Lower lobe of right lung (tissue), 2 donors: Measurements from ENCODE around the gene TTLL10. TPM values are rescaled to one million over a fixed set of nuclear protein-coding genes. Genes with fewer than 3 reads are reported as not detected.
A peak's percentile ranks its signal among the peaks of the same experiment; 100 is the strongest.

Experiments used
- ATAC-seq, 2 donors: fragments of 200-7000 bp; cut with Tn5 transposase; one replicate each; pipeline ENCODE4 v1.9.1; 2020 to 2022; ENCODE audit warnings: mild to moderate bottlenecking in 2 of 2, moderate library complexity in 2 of 2
- DNase-seq: peaks from one replicate; pipeline ENCODE4 v3.0.0-alpha.2; 2020
- H3K27ac ChIP-seq: fragments of 200-600 bp; one replicate; pipeline ENCODE4 v1.8.0; 2022
- H3K27me3 ChIP-seq: fragments of 200-600 bp; one replicate; pipeline ENCODE4 v1.8.0; 2022; ENCODE audit warnings: low read depth
- H3K36me3 ChIP-seq: fragments of 200-600 bp; one replicate; pipeline ENCODE4 v1.8.0; 2022; ENCODE audit warnings: mild to moderate bottlenecking
- H3K4me1 ChIP-seq: fragments of 200-600 bp; one replicate; pipeline ENCODE4 v1.8.0; 2022
- H3K4me3 ChIP-seq: fragments of 200-600 bp; one replicate; pipeline ENCODE4 v1.8.0; 2022; ENCODE audit warnings: mild to moderate bottlenecking
- H3K9me3 ChIP-seq: fragments of 200-600 bp; one replicate; pipeline ENCODE4 v1.8.0; 2022
- intact Hi-C: fragments of 100-400 bp; cut with DNase I; formaldehyde crosslinking; loops from one replicate; pipeline ENCODE4 v1.11.0; 2022
- total RNA-seq: library from RNA; stranded (reverse); fragmentation: NEBNext Ultra II Directional; extraction: Animal tissue kit (Norgen Biotek cat#: 25700); gene quantifications from one replicate; pipeline ENCODE4 v1.2.1, GENCODE V29; 2021
- TF ChIP-seq, protein P1 (sequence below): fragments of 200-600 bp; IDR thresholded peaks from one replicate; pipeline ENCODE4 v1.8.0; 2022; ENCODE audit warnings: antibody characterized with exemption, mild to moderate bottlenecking
- donor health status: DM: no; HTN: yes; CAD: no; lungs with severe emphysema.

TTLL10 gene
- total RNA-seq, 1 donor from 2014 or later: 6.6 TPM

DNA sequence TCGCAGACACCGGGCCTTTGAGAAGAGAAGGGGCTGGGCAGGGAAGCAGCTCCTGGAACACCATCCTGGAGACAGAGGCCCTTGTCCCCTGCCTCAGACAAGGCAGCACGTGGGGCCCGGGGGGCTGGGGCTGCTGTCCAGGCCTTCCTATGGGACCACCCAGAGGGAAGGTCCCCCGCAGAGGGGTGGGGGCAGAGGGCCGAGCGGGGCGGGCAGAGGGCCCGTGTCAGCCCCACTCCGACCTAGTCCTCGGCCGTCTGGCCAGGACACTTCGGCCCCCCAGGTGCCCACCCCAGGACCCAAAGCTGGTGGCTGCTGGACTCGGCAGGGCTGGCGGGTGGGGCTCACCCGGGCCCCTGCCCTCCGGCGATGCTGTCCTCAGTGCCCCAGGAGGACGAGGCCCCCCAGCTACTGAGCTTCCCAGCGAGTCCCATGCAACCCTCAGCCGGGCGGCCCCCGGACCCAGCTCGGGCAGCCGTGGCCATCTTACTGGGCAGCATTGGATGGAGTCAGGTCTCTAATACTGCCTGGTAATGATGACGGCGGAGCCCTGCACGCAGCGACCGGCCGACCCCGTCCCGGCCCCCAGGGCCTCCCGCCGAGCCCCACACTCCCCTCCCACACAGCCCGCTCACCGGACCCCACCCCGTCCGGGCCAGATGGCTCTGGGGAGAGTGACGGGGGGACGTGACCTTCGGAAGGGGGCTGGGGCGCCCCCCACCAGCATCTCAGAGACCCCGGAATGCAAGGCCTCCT, 6.9 kb upstream of the TTLL10 start:
- ATAC-seq (no peak), DNase-seq (no peak)
- H3K36me3 ChIP-seq: no peaks in the 10 kb centered on the region
- peaks cover 42% of the 10 kb centered on the region for H3K27me3 ChIP-seq
- H3K9me3 ChIP-seq: no peaks in the 10 kb centered on the region
- TF ChIP-seq, protein P1, sequence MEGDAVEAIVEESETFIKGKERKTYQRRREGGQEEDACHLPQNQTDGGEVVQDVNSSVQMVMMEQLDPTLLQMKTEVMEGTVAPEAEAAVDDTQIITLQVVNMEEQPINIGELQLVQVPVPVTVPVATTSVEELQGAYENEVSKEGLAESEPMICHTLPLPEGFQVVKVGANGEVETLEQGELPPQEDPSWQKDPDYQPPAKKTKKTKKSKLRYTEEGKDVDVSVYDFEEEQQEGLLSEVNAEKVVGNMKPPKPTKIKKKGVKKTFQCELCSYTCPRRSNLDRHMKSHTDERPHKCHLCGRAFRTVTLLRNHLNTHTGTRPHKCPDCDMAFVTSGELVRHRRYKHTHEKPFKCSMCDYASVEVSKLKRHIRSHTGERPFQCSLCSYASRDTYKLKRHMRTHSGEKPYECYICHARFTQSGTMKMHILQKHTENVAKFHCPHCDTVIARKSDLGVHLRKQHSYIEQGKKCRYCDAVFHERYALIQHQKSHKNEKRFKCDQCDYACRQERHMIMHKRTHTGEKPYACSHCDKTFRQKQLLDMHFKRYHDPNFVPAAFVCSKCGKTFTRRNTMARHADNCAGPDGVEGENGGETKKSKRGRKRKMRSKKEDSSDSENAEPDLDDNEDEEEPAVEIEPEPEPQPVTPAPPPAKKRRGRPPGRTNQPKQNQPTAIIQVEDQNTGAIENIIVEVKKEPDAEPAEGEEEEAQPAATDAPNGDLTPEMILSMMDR: no peak
- H3K4me1 ChIP-seq: peaks cover 8% of the 10 kb centered on the region
- H3K4me3 ChIP-seq: no peak overlapping the region
- intact Hi-C loops: no loop called here
- H3K27ac ChIP-seq: no peak overlapping the region

DNA sequence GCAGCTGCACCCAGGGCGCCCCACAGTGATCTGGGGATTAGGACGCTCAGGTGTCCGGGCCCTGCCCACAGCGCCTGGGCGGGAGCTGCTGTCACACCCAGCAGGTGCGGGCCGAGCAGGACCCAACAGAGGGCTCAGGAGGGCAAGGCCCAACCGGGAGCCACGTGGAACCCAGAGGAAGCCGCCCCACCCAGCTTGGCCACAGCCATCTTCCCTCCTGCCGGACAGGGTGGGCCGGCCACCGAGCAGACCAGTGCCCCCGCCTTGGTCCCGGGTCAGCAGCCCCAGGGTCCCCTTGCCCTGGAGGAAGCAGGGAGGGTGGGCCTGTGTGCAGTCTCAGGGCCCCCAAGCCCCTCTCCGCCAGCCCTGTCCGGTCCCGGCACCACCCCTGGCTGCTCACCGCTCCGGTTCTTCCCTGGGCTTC, 6.3 kb upstream of the TTLL10 start:
- no peak for DNase-seq

DNA sequence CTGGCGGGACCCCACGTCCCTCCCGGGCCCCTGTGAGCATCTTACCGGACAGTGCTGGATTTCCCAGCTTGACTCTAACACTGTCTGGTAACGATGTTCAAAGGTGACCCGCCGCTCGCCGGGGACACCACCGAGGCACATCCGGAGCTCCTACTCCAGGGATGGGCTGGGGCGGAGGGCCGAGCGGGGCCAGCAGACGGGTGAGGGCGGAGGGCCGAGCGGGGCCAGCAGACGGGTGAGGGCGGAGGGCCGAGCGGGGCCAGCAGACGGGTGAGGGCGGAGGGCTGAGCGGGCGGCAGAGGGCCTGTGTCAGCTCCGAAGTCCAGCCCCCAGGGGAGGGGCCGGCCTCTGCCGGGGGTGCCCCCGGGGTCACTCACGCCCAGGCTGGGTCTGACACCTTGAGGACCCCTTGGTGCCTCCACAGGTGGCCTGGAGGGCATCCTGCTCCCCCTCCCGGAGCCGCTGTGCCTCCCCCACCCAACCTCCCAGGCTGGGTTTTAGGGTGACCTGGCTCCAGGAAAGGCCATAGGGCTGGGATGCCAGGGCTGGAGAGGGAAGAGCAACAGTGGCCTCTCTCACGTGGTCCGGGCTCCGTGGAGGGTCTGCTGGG, 5.7 kb upstream of the TTLL10 start:
- no peaks in the 10 kb centered on the region for H3K36me3 ChIP-seq
- peaks cover 50% of the 10 kb centered on the region for H3K27me3 ChIP-seq
- H3K9me3 ChIP-seq: no peaks in the 10 kb centered on the region
- no peak for ATAC-seq
- peak overlapping the region; percentile 11 for H3K4me3 ChIP-seq
- DNase-seq: peak; percentile 34
- H3K4me1 ChIP-seq: peaks cover 8% of the 10 kb centered on the region
- intact Hi-C loops: no loop called here
- TF ChIP-seq, protein P1: no peak
- H3K27ac ChIP-seq: no peak overlapping the region

More for the DNA sequence above, 6.3 kb upstream of the TTLL10 start:
- peaks cover 8% of the 10 kb centered on the region for H3K4me1 ChIP-seq
- intact Hi-C loops: no loop called here
- peaks cover 47% of the 10 kb centered on the region for H3K27me3 ChIP-seq
- H3K4me3 ChIP-seq: peak overlapping the region; percentile 11
- ATAC-seq: no peak
- no peaks in the 10 kb centered on the region for H3K36me3 ChIP-seq
- TF ChIP-seq, protein P1: no peak
- no peaks in the 10 kb centered on the region for H3K9me3 ChIP-seq
- H3K27ac ChIP-seq: no peak overlapping the region

DNA sequence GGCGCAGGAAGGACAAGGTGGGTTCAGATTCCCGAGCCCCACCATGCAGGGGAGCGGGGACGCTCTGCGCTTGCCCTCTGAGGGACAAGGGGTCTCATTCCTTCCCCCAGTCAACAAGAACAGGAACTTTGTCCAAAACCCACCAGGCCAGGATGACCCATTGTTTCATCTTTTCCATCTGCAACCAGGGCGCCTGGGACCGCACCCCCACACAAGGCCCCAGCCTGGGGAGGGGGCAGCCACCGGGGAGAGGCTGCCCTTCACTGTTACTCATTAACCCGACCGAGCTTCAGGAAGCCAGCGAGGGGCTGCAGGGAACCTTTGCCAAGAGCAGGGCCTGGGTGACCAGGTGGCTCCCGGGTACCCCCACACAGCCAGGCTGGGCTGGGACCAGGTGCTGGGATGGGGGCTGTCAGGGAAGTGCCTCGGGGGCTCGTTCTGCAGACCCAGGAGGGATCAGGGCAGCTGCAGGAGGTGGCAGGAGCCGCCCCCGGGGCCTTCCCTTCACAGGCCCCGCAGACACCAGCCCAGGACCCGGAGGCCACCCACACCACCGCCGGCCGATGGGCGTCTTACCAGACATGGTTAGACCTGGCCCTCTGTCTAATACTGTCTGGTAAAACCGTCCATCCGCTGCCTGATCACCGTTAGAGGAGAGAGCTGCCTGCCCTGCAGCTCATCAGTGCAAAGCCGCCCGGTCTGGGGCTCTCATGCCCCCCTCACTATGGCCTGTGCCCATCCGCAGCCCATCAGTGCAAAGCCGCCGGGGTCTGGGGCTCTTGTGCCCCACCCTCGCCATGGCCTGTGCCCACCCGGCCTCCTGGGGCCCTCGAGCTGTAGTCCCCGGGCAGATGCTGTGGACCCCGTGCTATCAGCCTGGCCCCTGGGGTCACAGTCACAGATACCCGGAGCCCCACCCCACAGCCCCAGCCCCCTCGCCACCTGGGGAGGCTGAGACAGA, 4.9 kb upstream of the TTLL10 start:
- H3K36me3 ChIP-seq: no peaks in the 10 kb centered on the region
- DNase-seq: peak; percentile 43
- intact Hi-C loops: no loop called here
- H3K27ac ChIP-seq: no peak overlapping the region
- no peak overlapping the region for H3K4me3 ChIP-seq
- ATAC-seq: no peak
- TF ChIP-seq, protein P1: no peak
- peaks cover 54% of the 10 kb centered on the region for H3K27me3 ChIP-seq
- peaks cover 8% of the 10 kb centered on the region for H3K4me1 ChIP-seq
- no peaks in the 10 kb centered on the region for H3K9me3 ChIP-seq
